ENCODE results near the gene ACTR1A.

Gene ACTR1A

DNA sequence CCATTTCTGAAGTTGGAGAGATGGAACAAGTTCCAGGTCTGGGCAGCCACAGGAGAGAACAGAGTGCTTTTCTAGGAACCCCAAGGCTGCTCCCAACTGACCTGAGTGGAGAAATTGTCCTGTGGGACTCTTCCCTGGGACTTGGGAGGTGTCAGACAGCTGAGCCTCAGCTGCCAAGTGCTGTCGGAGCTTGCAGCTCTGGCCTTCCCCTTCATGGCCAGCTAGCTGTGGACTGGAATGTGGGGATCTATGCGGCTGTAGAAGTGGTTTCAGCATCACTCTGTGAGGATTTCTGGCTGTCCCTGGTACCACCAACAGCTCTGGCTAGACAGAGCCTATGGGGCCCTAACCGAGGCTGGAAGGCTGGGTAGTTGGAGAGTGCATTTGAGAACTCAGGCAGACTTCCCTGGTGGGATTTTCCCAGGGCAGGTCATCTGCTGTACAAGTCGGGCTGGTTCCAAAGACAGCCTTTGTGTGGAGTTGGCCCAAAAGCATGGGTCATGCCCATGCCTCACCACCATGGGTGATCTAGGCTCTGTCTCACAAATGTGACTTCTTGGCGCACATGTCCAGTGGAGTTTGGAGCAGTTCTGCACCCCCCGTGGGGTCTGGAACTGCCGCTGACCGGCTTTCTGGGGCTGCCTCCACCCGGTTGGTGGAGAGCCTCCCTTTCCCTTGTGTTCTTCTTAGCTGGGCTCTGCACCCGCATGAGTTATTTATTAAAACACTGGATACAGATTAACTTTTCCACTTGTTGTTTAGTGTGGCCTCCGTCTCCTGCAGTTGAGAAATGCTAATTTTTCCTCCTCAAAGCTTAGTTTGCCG is 12.2 kb upstream of the ACTR1A start:
- Histone ChIP-seq H3K27ac (ENCODE audit: low read length) (no peak overlapping the region), H3K4me3 (ENCODE audit: low read depth in 1 of 2, low read length in 2 of 2) (no peak overlapping the region), H3K27me3 (ENCODE audit: low read depth, low read length) (no peaks in the 10 kb centered on the region), H3K9me3 (ENCODE audit: control insufficient read depth in 1 of 2, low read length in 2 of 2) (no peaks in the 10 kb centered on the region), H3K36me3 (ENCODE audit: control insufficient read depth in 1 of 2, insufficient read depth in 2 of 2, low read length in 2 of 2) (peaks cover 11 to 25% of the 10 kb centered on the region in 2 donors), H3K4me1 (ENCODE audit: control insufficient read depth in 1 of 2, insufficient read depth in 2 of 2, low read length in 2 of 2) (peaks cover 0 to 1% of the 10 kb centered on the region in 2 donors)

DNA sequence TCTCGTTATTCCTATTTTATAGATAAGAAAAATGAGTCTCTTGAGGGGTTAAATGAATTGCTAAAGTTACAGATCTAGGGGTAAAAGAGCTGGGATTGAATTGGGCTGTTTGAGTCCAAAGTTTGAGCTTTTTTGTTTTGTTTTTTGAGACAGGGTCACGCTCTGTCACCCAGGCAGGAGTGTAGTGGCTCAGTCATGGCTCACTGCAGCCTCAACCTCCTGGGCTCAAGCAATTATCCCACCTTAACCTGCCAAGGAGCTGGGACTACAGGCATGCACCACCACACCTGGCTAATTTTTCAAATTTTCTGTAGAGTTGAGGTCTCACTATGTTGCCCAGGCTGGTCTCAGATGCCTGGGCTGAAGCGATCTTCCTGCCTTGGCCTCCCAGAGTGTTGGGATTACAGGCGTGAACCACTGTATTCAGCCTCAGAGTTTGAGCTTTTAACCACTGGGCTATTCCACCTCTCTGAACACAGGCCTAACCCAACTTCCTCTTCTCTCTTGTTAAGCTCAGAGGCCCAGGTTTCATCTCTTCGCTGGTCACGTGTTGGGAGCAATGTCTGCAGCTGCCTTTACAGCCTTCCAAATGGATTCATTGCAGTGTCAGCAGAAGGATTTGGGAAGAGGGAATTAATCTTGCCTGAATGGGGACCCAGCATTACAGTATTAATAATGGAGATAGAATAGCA is 9.2 kb upstream of the ACTR1A start:
- Histone ChIP-seq H3K27ac (ENCODE audit: low read length) (no peak overlapping the region), H3K4me1 (ENCODE audit: control insufficient read depth in 1 of 2, insufficient read depth in 2 of 2, low read length in 2 of 2) (peaks cover 0 to 10% of the 10 kb centered on the region in 2 donors), H3K4me3 (ENCODE audit: low read depth in 1 of 2, low read length in 2 of 2) (no peak overlapping the region), H3K9me3 (ENCODE audit: control insufficient read depth in 1 of 2, low read length in 2 of 2) (no peaks in the 10 kb centered on the region), H3K27me3 (ENCODE audit: low read depth, low read length) (no peaks in the 10 kb centered on the region), H3K36me3 (ENCODE audit: control insufficient read depth in 1 of 2, insufficient read depth in 2 of 2, low read length in 2 of 2) (peaks cover 16 to 32% of the 10 kb centered on the region in 2 donors)

GRCh38 chr10:102509387-102509786 is 6.9 kb upstream of the ACTR1A start:
- Histone ChIP-seq H3K4me3 (ENCODE audit: low read depth in 1 of 2, low read length in 2 of 2) (no peak overlapping the region), H3K27me3 (ENCODE audit: low read depth, low read length) (no peaks in the 10 kb centered on the region), H3K4me1 (ENCODE audit: control insufficient read depth in 1 of 2, insufficient read depth in 2 of 2, low read length in 2 of 2) (peaks cover 0 to 21% of the 10 kb centered on the region in 2 donors), H3K27ac (ENCODE audit: low read length) (no peak overlapping the region), H3K36me3 (ENCODE audit: control insufficient read depth in 1 of 2, insufficient read depth in 2 of 2, low read length in 2 of 2) (peaks cover 14 to 26% of the 10 kb centered on the region in 2 donors), H3K9me3 (ENCODE audit: control insufficient read depth in 1 of 2, low read length in 2 of 2) (no peaks in the 10 kb centered on the region)

DNA sequence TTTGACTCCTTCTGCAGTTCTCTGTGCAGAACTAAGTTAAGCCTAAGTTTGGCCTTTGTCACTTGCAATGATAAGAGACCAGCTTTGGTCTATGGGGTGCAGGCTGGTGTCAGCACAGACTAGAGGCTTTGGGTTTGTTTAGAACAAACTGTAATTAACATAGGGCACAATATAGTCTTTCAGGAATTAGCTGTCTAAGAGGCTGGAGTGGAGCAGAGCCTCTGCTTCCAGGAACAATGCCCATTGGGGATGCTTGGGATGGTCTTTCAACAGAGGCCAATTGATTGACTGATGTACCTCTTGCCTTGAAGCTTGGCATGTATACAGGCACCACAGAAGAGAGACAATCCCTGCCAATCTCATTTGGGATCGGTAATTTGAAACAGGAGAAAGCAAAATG is 6.0 kb upstream of the ACTR1A start:
- Histone ChIP-seq H3K4me3 (ENCODE audit: low read depth in 1 of 2, low read length in 2 of 2) (no peak overlapping the region), H3K27ac (ENCODE audit: low read length) (no peak overlapping the region), H3K27me3 (ENCODE audit: low read depth, low read length) (no peaks in the 10 kb centered on the region), H3K9me3 (ENCODE audit: control insufficient read depth in 1 of 2, low read length in 2 of 2) (no peaks in the 10 kb centered on the region), H3K4me1 (ENCODE audit: control insufficient read depth in 1 of 2, insufficient read depth in 2 of 2, low read length in 2 of 2) (peaks cover 0 to 23% of the 10 kb centered on the region in 2 donors), H3K36me3 (ENCODE audit: control insufficient read depth in 1 of 2, insufficient read depth in 2 of 2, low read length in 2 of 2) (peaks cover 11 to 18% of the 10 kb centered on the region in 2 donors)

- no peak overlapping the region for H3K27ac ChIP-seq (ENCODE audit: low read length)
- no peak overlapping the region for H3K4me3 ChIP-seq (ENCODE audit: low read depth in 1 of 2, low read length in 2 of 2)
- H3K4me1 ChIP-seq (ENCODE audit: control insufficient read depth in 1 of 2, insufficient read depth in 2 of 2, low read length in 2 of 2), result peaks cover 5 to 31% of the 10 kb centered on the region in 2 donors
- H3K36me3 ChIP-seq (ENCODE audit: control insufficient read depth in 1 of 2, insufficient read depth in 2 of 2, low read length in 2 of 2), result peaks cover 5 to 13% of the 10 kb centered on the region in 2 donors
- H3K9me3 ChIP-seq (ENCODE audit: control insufficient read depth in 1 of 2, low read length in 2 of 2), result no peaks in the 10 kb centered on the region
- H3K27me3 ChIP-seq (ENCODE audit: low read depth, low read length), result no peaks in the 10 kb centered on the region
Measured at GRCh38 chr10:102507521-102507920, 5.0 kb upstream of the ACTR1A start.

DNA sequence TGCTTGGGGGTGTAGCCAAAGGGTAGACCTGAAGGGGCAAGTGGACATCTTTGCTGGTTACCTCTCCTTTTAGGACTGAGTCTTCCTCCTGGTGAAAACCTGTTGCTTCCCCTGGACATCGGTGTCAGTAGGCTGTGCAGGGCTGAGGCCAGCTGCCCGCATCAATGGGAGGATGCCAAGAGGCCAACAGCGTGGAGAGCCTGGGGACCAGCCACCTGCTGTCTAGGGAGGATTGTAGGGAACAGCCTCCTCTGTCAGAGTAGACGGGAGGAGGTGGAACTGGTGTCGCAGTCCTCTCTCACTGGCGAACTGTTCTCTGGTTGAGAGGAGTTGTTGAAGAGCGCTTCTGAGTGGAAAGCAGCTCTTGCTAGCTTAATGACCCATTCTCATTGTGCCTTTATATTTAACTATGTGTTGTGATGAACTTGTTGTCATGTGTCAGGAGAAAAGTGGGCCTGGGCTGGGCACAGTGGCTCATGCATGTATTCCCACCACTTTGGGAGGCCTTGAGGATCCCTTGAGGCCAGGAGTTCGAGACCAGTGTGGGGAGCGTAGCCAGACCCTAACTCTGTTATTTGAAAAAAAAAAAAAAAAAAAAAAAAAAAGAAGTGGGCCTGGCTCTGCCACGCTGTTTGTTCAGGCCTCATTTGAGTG is 3.1 kb upstream of the ACTR1A start:
- Histone ChIP-seq H3K27ac (ENCODE audit: low read length) (no peak overlapping the region), H3K27me3 (ENCODE audit: low read depth, low read length) (no peaks in the 10 kb centered on the region), H3K4me3 (ENCODE audit: low read depth in 1 of 2, low read length in 2 of 2) (peak overlapping the region; percentile 86 to 93), H3K9me3 (ENCODE audit: control insufficient read depth in 1 of 2, low read length in 2 of 2) (no peaks in the 10 kb centered on the region), H3K4me1 (ENCODE audit: control insufficient read depth in 1 of 2, insufficient read depth in 2 of 2, low read length in 2 of 2) (peaks cover 5 to 40% of the 10 kb centered on the region in 2 donors), H3K36me3 (ENCODE audit: control insufficient read depth in 1 of 2, insufficient read depth in 2 of 2, low read length in 2 of 2) (peaks cover 5 to 16% of the 10 kb centered on the region in 2 donors)

GRCh38 chr10:102504976-102505300 is 2.4 kb upstream of the ACTR1A start:
- Histone ChIP-seq H3K9me3 (ENCODE audit: control insufficient read depth in 1 of 2, low read length in 2 of 2) (no peaks in the 10 kb centered on the region), H3K27me3 (ENCODE audit: low read depth, low read length) (no peaks in the 10 kb centered on the region), H3K27ac (ENCODE audit: low read length) (no peak overlapping the region), H3K4me1 (ENCODE audit: control insufficient read depth in 1 of 2, insufficient read depth in 2 of 2, low read length in 2 of 2) (peaks cover 5 to 41% of the 10 kb centered on the region in 2 donors), H3K36me3 (ENCODE audit: control insufficient read depth in 1 of 2, insufficient read depth in 2 of 2, low read length in 2 of 2) (peaks cover 5 to 15% of the 10 kb centered on the region in 2 donors), H3K4me3 (ENCODE audit: low read depth in 1 of 2, low read length in 2 of 2) (peak overlapping the region; percentile 86 to 93)

GRCh38 chr10:102504179-102504975 is 1.9 kb upstream of the ACTR1A start:
- no peaks in the 10 kb centered on the region for H3K27me3 ChIP-seq (ENCODE audit: low read depth, low read length)
- peaks cover 5 to 10% of the 10 kb centered on the region in 2 donors for H3K36me3 ChIP-seq (ENCODE audit: control insufficient read depth in 1 of 2, insufficient read depth in 2 of 2, low read length in 2 of 2)
- H3K4me1 ChIP-seq (ENCODE audit: control insufficient read depth in 1 of 2, insufficient read depth in 2 of 2, low read length in 2 of 2), result peaks cover 5 to 42% of the 10 kb centered on the region in 2 donors
- no peaks in the 10 kb centered on the region for H3K9me3 ChIP-seq (ENCODE audit: control insufficient read depth in 1 of 2, low read length in 2 of 2)
- H3K4me3 ChIP-seq (ENCODE audit: low read depth in 1 of 2, low read length in 2 of 2), result peak overlapping the region; percentile 86 to 93
- peak overlapping the region; percentile 65 for H3K27ac ChIP-seq (ENCODE audit: low read length)

- Histone ChIP-seq H3K4me3 (ENCODE audit: low read depth in 1 of 2, low read length in 2 of 2) (peak within 1 kb of the TSS; percentile 93 to 95), H3K27ac (ENCODE audit: low read length) (peak within 1 kb of the TSS; percentile 93), H3K4me1 (ENCODE audit: control insufficient read depth in 1 of 2, insufficient read depth in 2 of 2, low read length in 2 of 2) (peaks cover 5 to 45% of the 10 kb centered on the region in 2 donors), H3K27me3 (ENCODE audit: low read depth, low read length) (no peaks in the 10 kb centered on the region), H3K9me3 (ENCODE audit: control insufficient read depth in 1 of 2, low read length in 2 of 2) (no peaks in the 10 kb centered on the region), H3K36me3 (ENCODE audit: control insufficient read depth in 1 of 2, insufficient read depth in 2 of 2, low read length in 2 of 2) (peaks cover 0 to 3% of the 10 kb centered on the region in 2 donors)
Measured at GRCh38 chr10:102503264-102504178, 1.0 kb upstream of the ACTR1A start, which contains the start of gene SUFU. SUFU (plus strand) TSS chr10:102503972; CDS start chr10:102504153, 181 bp downstream.

- Histone ChIP-seq H3K4me3 (ENCODE audit: low read depth in 1 of 2, low read length in 2 of 2) (peak overlapping the region; percentile 93 to 95), H3K9me3 (ENCODE audit: control insufficient read depth in 1 of 2, low read length in 2 of 2) (no peaks in the 10 kb centered on the region), H3K27ac (ENCODE audit: low read length) (peak overlapping the region; percentile 93), H3K36me3 (ENCODE audit: control insufficient read depth in 1 of 2, insufficient read depth in 2 of 2, low read length in 2 of 2) (peaks cover 0 to 3% of the 10 kb centered on the region in 2 donors), H3K27me3 (ENCODE audit: low read depth, low read length) (no peaks in the 10 kb centered on the region), H3K4me1 (ENCODE audit: control insufficient read depth in 1 of 2, insufficient read depth in 2 of 2, low read length in 2 of 2) (peaks cover 5 to 47% of the 10 kb centered on the region in 2 donors)
Measured at GRCh38 chr10:102502029-102502336, 529 bp downstream of the ACTR1A start.
